GM23248 (cell line): ENCODE results near the gene TMED9. TPM values are rescaled to one million over a fixed set of nuclear protein-coding genes. Genes with fewer than 3 reads are reported as not detected.

Experiments
- DNase-seq: peaks from one replicate; pipeline ENCODE4 v3.0.0-alpha.2; 2015
- H2AFZ ChIP-seq: fragments of 200-600 bp; sonication (generic); 2 replicates; pipeline ENCODE4 v1.6.1; 2016; ENCODE audit warnings: antibody characterized with exemption
- H3F3A ChIP-seq: fragments of 200-600 bp; sonication (generic); 2 replicates; pipeline ENCODE4 v1.6.1; 2016; ENCODE audit warnings: mild to moderate bottlenecking, antibody characterized with exemption, mixed run types; ENCODE audit not compliant: insufficient read depth
- H3K27ac ChIP-seq: fragments of 200-600 bp; sonication (generic); 2 replicates; pipeline ENCODE4 v1.5.1; 2016; ENCODE audit warnings: mild to moderate bottlenecking
- H3K27me3 ChIP-seq: fragments of 200-600 bp; sonication (generic); replicated peaks from 2 replicates; pipeline ENCODE4 v1.6.1; 2016; ENCODE audit warnings: mild to moderate bottlenecking; ENCODE audit not compliant: insufficient read depth
- H3K36me3 ChIP-seq: fragments of 200-600 bp; sonication (generic); 2 replicates; pipeline ENCODE4 v1.6.1; 2016; ENCODE audit warnings: low read depth, mild to moderate bottlenecking
- H3K4me1 ChIP-seq: fragments of 200-600 bp; sonication (generic); 2 replicates; pipeline ENCODE4 v1.6.1; 2016; ENCODE audit warnings: mild to moderate bottlenecking; ENCODE audit not compliant: insufficient read depth
- H3K4me2 ChIP-seq: fragments of 200-600 bp; sonication (generic); one replicate; pipeline ENCODE4 v1.6.1; 2016; ENCODE audit warnings: mild to moderate bottlenecking; ENCODE audit not compliant: unreplicated experiment
- H3K4me3 ChIP-seq: fragments of 200-600 bp; sonication (generic); 2 replicates; pipeline ENCODE4 v1.5.1; 2016; ENCODE audit warnings: mild to moderate bottlenecking
- H3K79me2 ChIP-seq: fragments of 200-600 bp; sonication (generic); 2 replicates; pipeline ENCODE4 v1.6.1; 2016; ENCODE audit warnings: mild to moderate bottlenecking; ENCODE audit not compliant: insufficient read depth
- H3K9ac ChIP-seq: fragments of 200-600 bp; sonication (generic); 2 replicates; pipeline ENCODE4 v1.6.1; 2016; ENCODE audit warnings: mild to moderate bottlenecking
- H3K9me2 ChIP-seq: fragments of 200-600 bp; sonication (generic); 2 replicates; pipeline ENCODE4 v1.6.1; 2016; ENCODE audit warnings: mixed run types, mild to moderate bottlenecking, moderate library complexity; ENCODE audit not compliant: insufficient read depth
- H3K9me3 ChIP-seq: fragments of 200-600 bp; sonication (generic); one replicate; pipeline ENCODE4 v1.6.1; 2017; ENCODE audit warnings: low read depth
- H4K20me1 ChIP-seq: fragments of 200-600 bp; sonication (generic); 2 replicates; pipeline ENCODE4 v1.6.0; 2016; ENCODE audit not compliant: insufficient read depth
- EZH2 ChIP-seq: fragments of 200-600 bp; sonication (generic); IDR thresholded peaks from 2 replicates; pipeline ENCODE4 v1.6.1; 2018; ENCODE audit warnings: antibody characterized with exemption, mild to moderate bottlenecking; ENCODE audit not compliant: insufficient read depth, poor library complexity, severe bottlenecking
- EZH2phosphoT487 ChIP-seq: fragments of 200-600 bp; sonication (generic); IDR thresholded peaks from 2 replicates; pipeline ENCODE4 v1.6.1; 2018; ENCODE audit warnings: antibody characterized with exemption, moderate library complexity, mild to moderate bottlenecking, low read depth; ENCODE audit not compliant: insufficient read depth
- whole genome bisulfite sequencing, 2 experiments: methylation state at CpG; one replicate each; pipeline ENCODE4 v1.1.6; 2015 to 2017; ENCODE audit warnings: low lambda C conversion rate in 2 of 2, low coverage in 1 of 2; ENCODE audit errors: missing lambda C conversion rate in 2 of 2; 5-methylcytosine and 5-hydroxymethylcytosine counted together
- in situ Hi-C: fragments of 300-500 bp; cut with MboI; formaldehyde crosslinking; loops from 2 replicates; pipeline ENCODE4 v1.15.0; 2020
- polyA plus RNA-seq: library from polyadenylated mRNA; unstranded; fragments of >200 nt; fragmentation: Nextera tagmentation; extraction: Ambion mirVana; gene quantifications from 2 replicates; pipeline ENCODE4 v1.2.1, GENCODE V29; 2016
- total RNA-seq: library from RNA; depleted of rRNA; stranded (reverse); fragments of >200 nt; shearing (Covaris generic); gene quantifications from 2 replicates; pipeline ENCODE4 v1.2.3, GENCODE V29; 2014

The TMED9 gene
- total and polyA plus RNA-seq, 2 experiments from 2014 or later: 138 to 282 TPM

DNA sequence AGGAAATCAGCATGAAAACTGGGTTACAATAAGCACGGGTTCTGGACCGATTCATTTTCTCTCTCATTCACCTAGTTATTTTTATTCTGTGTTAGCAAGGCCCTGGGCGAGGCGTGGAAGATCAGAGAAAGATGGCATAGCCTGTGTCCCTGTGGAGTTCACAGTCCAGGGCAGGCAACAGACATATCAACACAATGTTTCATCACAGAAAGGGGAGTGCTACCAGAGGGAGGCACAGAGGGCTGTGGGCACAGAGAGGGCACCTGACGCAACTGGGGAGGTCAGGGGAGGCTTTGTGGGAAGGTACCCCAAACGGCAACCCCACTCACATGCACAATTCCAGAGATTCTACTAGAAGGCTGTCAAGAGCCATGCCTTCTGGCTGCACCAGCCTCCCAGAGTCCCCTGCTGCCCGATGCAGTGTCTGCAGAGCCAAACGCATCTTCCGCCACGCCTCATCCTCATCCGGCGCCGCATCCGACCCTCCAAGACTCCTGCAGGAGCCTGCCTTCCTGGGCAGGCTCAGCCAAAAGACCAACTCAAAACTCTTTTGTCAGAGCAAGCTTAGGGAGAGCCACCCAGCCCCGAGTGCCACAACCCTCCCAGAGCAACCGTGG lies 39.1 kb upstream of the TMED9 start:
- Histone ChIP-seq H3K9me3 (no peaks in the 10 kb centered on the region), H3K4me3 (peak overlapping the region; percentile 91), H3K27ac (peak overlapping the region; percentile 60), H2AFZ (peak overlapping the region; percentile 55; the same call in 1 of the 2 replicates), H3K4me2 (peak overlapping the region; percentile 98), H3K36me3 (0 out of 2 replicates have a peak, but pooled peaks cover 4% of the 10 kb centered on the region), H3K9me2 (no peaks in the 10 kb centered on the region), H3K27me3 (no peaks in the 10 kb centered on the region), H3K4me1 (peaks cover 16% of the 10 kb centered on the region), H4K20me1 (peaks cover 8% of the 10 kb centered on the region), H3K9ac (peak overlapping the region; percentile 83), H3F3A (peaks cover 25% of the 10 kb centered on the region), H3K79me2 (peaks cover 66% of the 10 kb centered on the region)
- no peak for TF ChIP-seq EZH2phosphoT487
- no peak for TF ChIP-seq EZH2
- 25 to 30% methylated on average over 16 of the region's 16 CpGs for WGBS, 2 experiments
- in situ Hi-C loops: no loop called here
- peak; percentile 74 for DNase-seq

- Histone ChIP-seq H3K27me3 (no peaks in the 10 kb centered on the region), H3K27ac (peak overlapping the region; percentile 60), H3F3A (peaks cover 16% of the 10 kb centered on the region), H3K9me2 (no peaks in the 10 kb centered on the region), H3K4me2 (peak overlapping the region; percentile 98), H2AFZ (peak overlapping the region; percentile 55), H3K9me3 (no peaks in the 10 kb centered on the region), H3K79me2 (peaks cover 57% of the 10 kb centered on the region), H3K4me3 (peak overlapping the region; percentile 91), H4K20me1 (peaks cover 5% of the 10 kb centered on the region), H3K4me1 (peaks cover 16% of the 10 kb centered on the region), H3K36me3 (0 out of 2 replicates have a peak, but pooled peaks cover 4% of the 10 kb centered on the region), H3K9ac (peak overlapping the region; percentile 83)
- DNase-seq: peak; percentile 59
- in situ Hi-C loops: no loop called here
- TF ChIP-seq EZH2: no peak
- TF ChIP-seq EZH2phosphoT487: no peak
- 1 to 2% methylated on average over 31 to 54 of the region's 72 CpGs for WGBS, 2 experiments
These were observed 38.2 kb upstream of the TMED9 start for GRCh38 chr5:177553671-177554429.

DNA sequence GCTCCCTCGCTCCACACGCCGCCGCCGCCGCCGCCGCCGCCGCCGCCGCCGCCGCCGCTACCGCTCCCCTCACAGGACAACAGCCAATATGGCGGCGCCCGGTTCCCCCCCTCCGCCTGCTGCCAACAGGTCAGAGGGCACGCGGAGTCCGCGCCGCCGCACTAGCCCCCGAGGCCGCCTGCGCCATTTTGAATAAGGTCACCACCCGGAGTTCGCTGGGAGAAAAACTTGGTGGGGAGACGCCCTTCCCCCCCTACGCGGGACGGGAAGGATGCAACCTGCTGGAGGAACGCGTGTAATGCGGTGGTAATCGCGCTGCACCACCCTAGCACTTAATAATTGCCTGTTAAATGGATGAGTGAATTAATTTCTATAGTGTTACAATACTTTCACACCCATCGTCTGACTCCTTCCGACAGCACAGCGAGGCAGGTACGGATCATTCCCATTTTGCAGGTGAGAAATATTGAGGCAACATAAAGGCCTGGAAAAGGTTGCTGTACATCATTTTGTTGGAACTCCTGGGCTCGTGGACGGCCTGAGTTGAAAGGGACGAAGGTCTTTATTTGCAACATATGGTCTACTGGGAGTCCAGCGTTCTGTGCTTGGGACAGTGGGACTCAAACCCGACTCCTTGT lies 37.4 kb upstream of the TMED9 start, which contains the start of gene FAM193B:
Gene FAM193B, minus strand, starts transcription at position 90 of the 638 bp plus-strand sequence. CDS start 105 bp downstream, outside the sequence.
- Histone ChIP-seq H3K4me2 (peak within 1 kb of the TSS; percentile 98), H3K27ac (peak within 1 kb of the TSS; percentile 60), H3K9ac (peak within 1 kb of the TSS; percentile 83), H3K79me2 (peaks cover 50% of the 10 kb centered on the region), H2AFZ (peak within 1 kb of the TSS; percentile 94), H3K4me3 (peak within 1 kb of the TSS; percentile 91), H3K9me3 (no peaks in the 10 kb centered on the region), H3K9me2 (no peaks in the 10 kb centered on the region), H4K20me1 (peaks cover 5% of the 10 kb centered on the region), H3K36me3 (0 out of 2 replicates have a peak, but pooled peaks cover 4% of the 10 kb centered on the region), H3K27me3 (no peaks in the 10 kb centered on the region), H3K4me1 (peaks cover 16% of the 10 kb centered on the region), H3F3A (peaks cover 16% of the 10 kb centered on the region)
- in situ Hi-C loops: no loop called here
- TF ChIP-seq EZH2 (no peak), EZH2phosphoT487 (no peak)
- 17 to 22% methylated on average over 21 to 30 of the region's 49 CpGs for WGBS, 2 experiments
- peak; percentile 96 for DNase-seq

- H3F3A ChIP-seq: peaks cover 16% of the 10 kb centered on the region
- WGBS, 2 experiments: 95 to 97% methylated on average over 2 of the region's 2 CpGs
- no peaks in the 10 kb centered on the region for H3K27me3 ChIP-seq
- DNase-seq: no peak
- H3K4me3 ChIP-seq: peak overlapping the region; percentile 91; the same call in 1 of the 2 replicates
- H3K9me2 ChIP-seq: no peaks in the 10 kb centered on the region
- peaks cover 5% of the 10 kb centered on the region for H4K20me1 ChIP-seq
- no peak for TF ChIP-seq EZH2phosphoT487
- no peak for TF ChIP-seq EZH2
- peak overlapping the region; percentile 94 for H2AFZ ChIP-seq
- 0 out of 2 replicates have a peak, but pooled peaks cover 4% of the 10 kb centered on the region for H3K36me3 ChIP-seq
- peaks cover 44% of the 10 kb centered on the region for H3K79me2 ChIP-seq
- H3K9me3 ChIP-seq: no peaks in the 10 kb centered on the region
- H3K9ac ChIP-seq: no peak overlapping the region
- H3K4me1 ChIP-seq: peaks cover 16% of the 10 kb centered on the region
- H3K4me2 ChIP-seq: peak overlapping the region; percentile 79
- in situ Hi-C loops: no loop called here
- H3K27ac ChIP-seq: no peak overlapping the region
These were observed 36.8 kb upstream of the TMED9 start for GRCh38 chr5:177555228-177555627.
